Medulla oblongata (tissue), 1 donor: Measurements from ENCODE around the gene LTA4H.
"Not testable (repeated sequence)": the region's sequence is repeated elsewhere in the genome, so short reads cannot be mapped to it uniquely, and the experiment has no call there.

Source experiments
- DNase-seq: peaks from one replicate; pipeline ENCODE4 v3.0.0-alpha.2; 2015; ENCODE audit errors: extremely low spot score

The LTA4H gene

GRCh38 chr12:96035283-96036236 lies at the start of gene LTA4H:
LTA4H (minus strand) TSS chr12:96035587; CDS start chr12:96035519, 68 bp downstream.
- peak; percentile 99 for DNase-seq

GRCh38 chr12:96084624-96085023 lies 49.2 kb upstream of the LTA4H start:
- DNase-seq = no peak

- DNase-seq = no peak
Observed at GRCh38 chr12:96083020-96083719, 47.8 kb upstream of the LTA4H start.

GRCh38 chr12:96081596-96081995 lies 46.2 kb upstream of the LTA4H start:
- DNase-seq = no peak

GRCh38 chr12:96078231-96079135 lies 43.1 kb upstream of the LTA4H start:
- DNase-seq = no peak

- DNase-seq = no peak
Observed at GRCh38 chr12:96077081-96077480, 41.7 kb upstream of the LTA4H start.

- DNase-seq = no peak
Observed at GRCh38 chr12:96075560-96075959, 40.2 kb upstream of the LTA4H start.

GRCh38 chr12:96073346-96074330 lies 38.3 kb upstream of the LTA4H start:
- no peak for DNase-seq

GRCh38 chr12:96070670-96071279 lies 35.4 kb upstream of the LTA4H start:
- DNase-seq = no peak

GRCh38 chr12:96069511-96070231 lies 34.3 kb upstream of the LTA4H start:
- DNase-seq = no peak

GRCh38 chr12:96068636-96069035 lies 33.2 kb upstream of the LTA4H start:
- no peak for DNase-seq

- no peak for DNase-seq
Observed at GRCh38 chr12:96068111-96068510, 32.7 kb upstream of the LTA4H start.

- DNase-seq = not testable (repeated sequence)
Observed at GRCh38 chr12:96065776-96066175, 30.4 kb upstream of the LTA4H start.

- no peak for DNase-seq
Observed at GRCh38 chr12:96064966-96065365, 29.6 kb upstream of the LTA4H start.

GRCh38 chr12:96064271-96064670 lies 28.9 kb upstream of the LTA4H start:
- no peak for DNase-seq

- no peak for DNase-seq
Observed at GRCh38 chr12:96063046-96063445, 27.7 kb upstream of the LTA4H start.

- DNase-seq = peak; percentile 88
Observed at GRCh38 chr12:96061864-96062453, 26.6 kb upstream of the LTA4H start.

- no peak for DNase-seq
Observed at GRCh38 chr12:96061323-96061722, 25.9 kb upstream of the LTA4H start.

- DNase-seq = no peak
Observed at GRCh38 chr12:96060041-96060440, 24.7 kb upstream of the LTA4H start.
